Ascending aorta (tissue), 2 donors: ENCODE data around the gene GABRG3. TPM values are rescaled to one million over a fixed set of nuclear protein-coding genes. Genes with fewer than 3 reads are reported as not detected.

Experiments used
- DNase-seq, 2 donors: peaks; one replicate each; pipeline ENCODE4 v3.0.0-alpha.2; 2019; ENCODE audit warnings: low spot score in 2 of 2
- H3K27ac ChIP-seq, 2 donors: fragments of 200-600 bp; sonication (generic); one replicate each; pipeline ENCODE4 v1.5.1; 2016 to 2017; ENCODE audit warnings: mild to moderate bottlenecking in 1 of 2
- H3K27me3 ChIP-seq: fragments of 200-600 bp; sonication (generic); one replicate; pipeline ENCODE4 v1.5.1; 2017
- H3K36me3 ChIP-seq, 2 donors: fragments of 200-600 bp; sonication (generic); one replicate each; pipeline ENCODE4 v1.5.1; 2016
- H3K4me1 ChIP-seq, 2 donors: fragments of 200-600 bp; sonication (generic); one replicate each; pipeline ENCODE4 v1.5.1; 2016 to 2017; ENCODE audit warnings: mild to moderate bottlenecking in 1 of 2
- H3K4me3 ChIP-seq, 2 donors: fragments of 200-600 bp; sonication (generic); one replicate each; pipeline ENCODE4 v1.5.1; 2016 to 2017; ENCODE audit warnings: mild to moderate bottlenecking in 1 of 2
- H3K9me3 ChIP-seq, 2 donors: fragments of 200-600 bp; sonication (generic); one replicate each; pipeline ENCODE4 v1.5.1; 2016
- CTCF ChIP-seq, 3 experiments: fragments of 200-600 bp in 2 of 3; fragments of 450-650 bp in 1 of 3; sonication (generic) in 2 of 3; IDR thresholded peaks; one replicate each; pipeline ENCODE4 v1.5.1; 2016 to 2019; ENCODE audit warnings: antibody characterized with exemption in 3 of 3, mild to moderate bottlenecking in 1 of 3, moderate library complexity in 1 of 3
- intact Hi-C: fragments of 100-400 bp; cut with DNase I; formaldehyde crosslinking; loops from one replicate; pipeline ENCODE4 v1.15.1; 2023
- total RNA-seq: library from RNA; depleted of rRNA; stranded (reverse); fragments of >200 nt; gene quantifications from one replicate; pipeline ENCODE4 v1.1.0, GENCODE V29; 2016

GABRG3 gene
- total RNA-seq, 1 donor from 2014 or later, result not detected

- H3K36me3 ChIP-seq, result no peaks in the 10 kb centered on the region
- H3K27me3 ChIP-seq, result no peaks in the 10 kb centered on the region
- no peak for DNase-seq
- no peaks in the 10 kb centered on the region for H3K9me3 ChIP-seq
- H3K4me1 ChIP-seq, result no peaks in the 10 kb centered on the region
- H3K27ac ChIP-seq, result no peak overlapping the region
- no peak overlapping the region for H3K4me3 ChIP-seq
- no peak for TF ChIP-seq CTCF (IDR thresholded peaks at IDR 0.05)
- intact Hi-C loops, result no loop called here
Measured at GRCh38 chr15:27042230-27042629, 71.2 kb downstream of the GABRG3 start.

- Histone ChIP-seq H3K27ac (no peak overlapping the region), H3K4me3 (no peak overlapping the region), H3K27me3 (no peaks in the 10 kb centered on the region), H3K9me3 (no peaks in the 10 kb centered on the region), H3K36me3 (no peaks in the 10 kb centered on the region), H3K4me1 (no peaks in the 10 kb centered on the region)
- TF ChIP-seq CTCF (IDR thresholded peaks at IDR 0.05), result no peak
- DNase-seq, result no peak
- intact Hi-C loops, result no loop called here
Measured at GRCh38 chr15:27042646-27043045, 71.7 kb downstream of the GABRG3 start.

- H3K27me3 ChIP-seq, result no peaks in the 10 kb centered on the region
- H3K4me3 ChIP-seq, result no peak overlapping the region
- TF ChIP-seq CTCF (IDR thresholded peaks at IDR 0.05), result no peak
- no peak for DNase-seq
- intact Hi-C loops, result no loop called here
- no peaks in the 10 kb centered on the region for H3K36me3 ChIP-seq
- no peaks in the 10 kb centered on the region for H3K9me3 ChIP-seq
- no peak overlapping the region for H3K27ac ChIP-seq
- H3K4me1 ChIP-seq, result no peaks in the 10 kb centered on the region
Measured at GRCh38 chr15:27043770-27044169, 72.8 kb downstream of the GABRG3 start.

GRCh38 chr15:27045796-27046195 is 74.8 kb downstream of the GABRG3 start:
- no peak for DNase-seq
- intact Hi-C loops, result no loop called here
- H3K27me3 ChIP-seq, result no peaks in the 10 kb centered on the region
- no peak overlapping the region for H3K27ac ChIP-seq
- no peak for TF ChIP-seq CTCF (IDR thresholded peaks at IDR 0.05)
- no peaks in the 10 kb centered on the region for H3K36me3 ChIP-seq
- H3K4me3 ChIP-seq, result no peak overlapping the region
- no peaks in the 10 kb centered on the region for H3K9me3 ChIP-seq
- no peaks in the 10 kb centered on the region for H3K4me1 ChIP-seq

- H3K9me3 ChIP-seq, result no peaks in the 10 kb centered on the region
- no peaks in the 10 kb centered on the region for H3K27me3 ChIP-seq
- no peak for DNase-seq
- intact Hi-C loops, result no loop called here
- no peak overlapping the region for H3K27ac ChIP-seq
- TF ChIP-seq CTCF (IDR thresholded peaks at IDR 0.05), result no peak
- H3K36me3 ChIP-seq, result no peaks in the 10 kb centered on the region
- no peaks in the 10 kb centered on the region for H3K4me1 ChIP-seq
- no peak overlapping the region for H3K4me3 ChIP-seq
Measured at GRCh38 chr15:27046880-27047279, 75.9 kb downstream of the GABRG3 start.

GRCh38 chr15:27050163-27050562 is 79.2 kb downstream of the GABRG3 start:
- Histone ChIP-seq H3K27ac (no peak overlapping the region), H3K4me1 (no peaks in the 10 kb centered on the region), H3K9me3 (no peaks in the 10 kb centered on the region), H3K36me3 (no peaks in the 10 kb centered on the region), H3K27me3 (no peaks in the 10 kb centered on the region), H3K4me3 (no peak overlapping the region)
- intact Hi-C loops, result loop anchor here (10.0 kb wide), 1 partner anchor 45 kb away; no protein-coding TSS in a partner anchor
- DNase-seq, result no peak
- no peak for TF ChIP-seq CTCF (IDR thresholded peaks at IDR 0.05)
